Neural cell (in vitro differentiated cells): Measurements from ENCODE around the gene VPS35L. TPM values are rescaled to one million over a fixed set of nuclear protein-coding genes. Genes with fewer than 3 reads are reported as not detected.

ENCODE experiments used
- H2AFZ ChIP-seq: fragments of 200-600, 300-800 bp; sonication (generic), shearing (Covaris generic); 2 replicates; pipeline ENCODE4 v1.6.0; 2014; ENCODE audit warnings: low read depth, mild to moderate bottlenecking, antibody characterized with exemption, low read length, moderate library complexity
- H3F3A ChIP-seq: fragments of 200-600 bp; shearing (Covaris generic); 2 replicates; pipeline ENCODE4 v1.6.1; 2016; ENCODE audit warnings: mild to moderate bottlenecking, moderate library complexity, mixed read lengths, antibody characterized with exemption, low read length; ENCODE audit not compliant: insufficient read depth, poor library complexity, severe bottlenecking
- H3K27ac ChIP-seq: fragments of 200-600, 300-800 bp; sonication (generic), shearing (Covaris generic); 2 replicates; pipeline ENCODE4 v1.5.1; 2014; ENCODE audit warnings: mild to moderate bottlenecking, low read length, moderate library complexity
- H3K27me3 ChIP-seq: fragments of 300-800, 200-600 bp; sonication (generic), shearing (Covaris generic); 2 replicates; pipeline ENCODE4 v1.6.0; 2014; ENCODE audit warnings: mild to moderate bottlenecking, low read depth, low read length, moderate library complexity; ENCODE audit not compliant: insufficient read depth
- H3K36me3 ChIP-seq: fragments of 300-800, 200-600 bp; sonication (generic), shearing (Covaris generic); 2 replicates; pipeline ENCODE4 v1.5.1; 2014; ENCODE audit warnings: mild to moderate bottlenecking, antibody characterized with exemption, low read length, moderate library complexity; ENCODE audit not compliant: insufficient read depth
- H3K4me2 ChIP-seq: fragments of 300-800, 200-600 bp; sonication (generic), shearing (Covaris generic); 2 replicates; pipeline ENCODE4 v1.6.0; 2014; ENCODE audit warnings: mild to moderate bottlenecking, low read length
- H3K4me3 ChIP-seq: fragments of 300-800, 200-600 bp; sonication (generic), shearing (Covaris generic); 2 replicates; pipeline ENCODE4 v1.5.1; 2014; ENCODE audit warnings: mild to moderate bottlenecking, low read length, moderate library complexity
- H3K79me2 ChIP-seq: fragments of 200-600 bp; shearing (Covaris generic); replicated peaks from 2 replicates; pipeline ENCODE4 v1.6.0; 2014; ENCODE audit warnings: mild to moderate bottlenecking, low read length, moderate library complexity; ENCODE audit not compliant: insufficient read depth
- H3K9ac ChIP-seq: fragments of 300-800, 200-600 bp; sonication (generic), shearing (Covaris generic); 2 replicates; pipeline ENCODE4 v1.6.1; 2016; ENCODE audit warnings: mild to moderate bottlenecking, low read length, mixed read lengths
- H3K9me2 ChIP-seq: fragments of 200-600 bp; shearing (Covaris generic); 2 replicates; pipeline ENCODE4 v1.6.1; 2016; ENCODE audit warnings: mild to moderate bottlenecking, low read length, mixed read lengths; ENCODE audit not compliant: insufficient read depth
- H3K9me3 ChIP-seq: fragments of 200-600, 300-800 bp; sonication (generic), shearing (Covaris generic); 2 replicates; pipeline ENCODE4 v1.6.1; 2016; ENCODE audit warnings: mild to moderate bottlenecking, mixed run types, low read length, moderate library complexity, mixed read lengths
- H4K20me1 ChIP-seq: fragments of 200-600 bp; shearing (Covaris generic); 2 replicates; pipeline ENCODE4 v1.6.1; 2016; ENCODE audit warnings: mild to moderate bottlenecking, mixed run types; ENCODE audit not compliant: insufficient read depth
- CTCF ChIP-seq: fragments of 450-650 bp; IDR thresholded peaks from 2 replicates; pipeline ENCODE4 v1.5.1; 2014; ENCODE audit warnings: antibody characterized with exemption, mild to moderate bottlenecking, moderate library complexity; ENCODE audit not compliant: poor library complexity, severe bottlenecking
- EP300 ChIP-seq: fragments of 450-650 bp; conservative IDR thresholded peaks from 2 replicates; pipeline ENCODE4 v1.6.1; 2014; ENCODE audit warnings: antibody characterized with exemption, mild to moderate bottlenecking, moderate library complexity; ENCODE audit not compliant: poor library complexity, severe bottlenecking
- EZH2 ChIP-seq: fragments of 200-600, 300-800 bp; shearing (Covaris generic), sonication (generic); IDR thresholded peaks from 2 replicates; pipeline ENCODE4 v1.6.1; 2014; ENCODE audit warnings: antibody characterized with exemption, low read length, borderline replicate concordance, mild to moderate bottlenecking; ENCODE audit not compliant: insufficient read depth, poor library complexity, severe bottlenecking
- MXI1 ChIP-seq: fragments of 450-650 bp; conservative IDR thresholded peaks from 2 replicates; pipeline ENCODE4 v1.6.1; 2014; ENCODE audit warnings: antibody characterized with exemption, mild to moderate bottlenecking; ENCODE audit not compliant: poor library complexity, severe bottlenecking
- POLR2AphosphoS5 ChIP-seq: IDR thresholded peaks from 2 replicates; pipeline ENCODE4 v1.6.1; 2012
- RAD21 ChIP-seq: fragments of 450-650 bp; conservative IDR thresholded peaks from 2 replicates; pipeline ENCODE4 v1.6.1; 2014; ENCODE audit warnings: antibody characterized with exemption, mild to moderate bottlenecking, moderate library complexity
- REST ChIP-seq: IDR thresholded peaks from 2 replicates; pipeline ENCODE4 v1.6.1; 2012; ENCODE audit warnings: borderline replicate concordance
- SMC3 ChIP-seq: fragments of 450-650 bp; conservative IDR thresholded peaks from 2 replicates; pipeline ENCODE4 v1.6.1; 2014; ENCODE audit warnings: antibody characterized with exemption, mild to moderate bottlenecking, moderate library complexity; ENCODE audit not compliant: poor library complexity
- TAF1 ChIP-seq: IDR thresholded peaks from 2 replicates; pipeline ENCODE4 v1.6.1; 2012; ENCODE audit warnings: low read depth
- polyA plus RNA-seq: library from polyadenylated mRNA; depleted of rRNA; stranded (reverse); fragments of >200 nt; gene quantifications from 2 replicates; pipeline ENCODE4 v1.2.3, GENCODE V29; 2014

VPS35L gene
- polyA plus RNA-seq, 1 donor from 2014 or later, result 29.8 TPM

- Histone ChIP-seq H4K20me1 (no peaks in the 10 kb centered on the region), H3K9ac (no peak overlapping the region), H3K79me2 (no peaks in the 10 kb centered on the region), H2AFZ (no peak overlapping the region), H3K4me2 (no peak overlapping the region), H3K9me2 (no peaks in the 10 kb centered on the region), H3K4me3 (no peak overlapping the region), H3K27me3 (no peaks in the 10 kb centered on the region), H3K9me3 (no peaks in the 10 kb centered on the region), H3K27ac (no peak overlapping the region), H3K36me3 (no peaks in the 10 kb centered on the region), H3F3A (no peaks in the 10 kb centered on the region)
- TF ChIP-seq SMC3 (no peak), REST (no peak), RAD21 (no peak), MXI1 (no peak), CTCF (no peak), EP300 (no peak), TAF1 (no peak), POLR2AphosphoS5 (no peak), EZH2 (no peak)
Measured at GRCh38 chr16:19691161-19691711, 135.7 kb downstream of the VPS35L start.

- H3K4me2 ChIP-seq, result no peak overlapping the region
- H3K4me3 ChIP-seq, result no peak overlapping the region
- H3K27ac ChIP-seq, result no peak overlapping the region
- no peaks in the 10 kb centered on the region for H3K9me3 ChIP-seq
- no peaks in the 10 kb centered on the region for H3K36me3 ChIP-seq
- H3F3A ChIP-seq, result no peaks in the 10 kb centered on the region
- no peaks in the 10 kb centered on the region for H3K9me2 ChIP-seq
- no peaks in the 10 kb centered on the region for H3K27me3 ChIP-seq
- no peak overlapping the region for H2AFZ ChIP-seq
- TF ChIP-seq TAF1 (no peak), EZH2 (no peak), EP300 (no peak), SMC3 (no peak), MXI1 (no peak), POLR2AphosphoS5 (no peak), RAD21 (no peak), CTCF (no peak), REST (no peak)
- no peaks in the 10 kb centered on the region for H3K79me2 ChIP-seq
- H4K20me1 ChIP-seq, result no peaks in the 10 kb centered on the region
- no peak overlapping the region for H3K9ac ChIP-seq
Measured at GRCh38 chr16:19694989-19695388, 139.5 kb downstream of the VPS35L start.
